Measurements from ENCODE around the gene TEP1. TPM values are rescaled to one million over a fixed set of nuclear protein-coding genes. Genes with fewer than 3 reads are reported as not detected.

TEP1 gene
- polyA plus RNA-seq, 1 donor from 2014 or later: 5.2 TPM

- TF ChIP-seq MXI1 (conservative IDR thresholded peaks at IDR 0.05; ENCODE audit: poor library complexity, severe bottlenecking) (no peak), TAF1 (IDR thresholded peaks at IDR 0.05; ENCODE audit: low read depth) (no peak), SMC3 (conservative IDR thresholded peaks at IDR 0.05; ENCODE audit: poor library complexity) (no peak), EP300 (conservative IDR thresholded peaks at IDR 0.05; ENCODE audit: poor library complexity, severe bottlenecking) (no peak)
- Histone ChIP-seq H3K36me3 (ENCODE audit: insufficient read depth, low read length) (no peaks in the 10 kb centered on the region), H3K27ac (ENCODE audit: low read length) (no peak overlapping the region)
Measured at GRCh38 chr14:20388159-20388558, 25.1 kb downstream of the TEP1 start.

GRCh38 chr14:20387576-20387975 lies 25.7 kb downstream of the TEP1 start:
- no peaks in the 10 kb centered on the region for H3K36me3 ChIP-seq (ENCODE audit: insufficient read depth, low read length)
- TF ChIP-seq SMC3 (conservative IDR thresholded peaks at IDR 0.05; ENCODE audit: poor library complexity): no peak
- H4K20me1 ChIP-seq (ENCODE audit: insufficient read depth): no peaks in the 10 kb centered on the region
- no peak overlapping the region for H3K4me3 ChIP-seq (ENCODE audit: low read length)
- H3F3A ChIP-seq (ENCODE audit: insufficient read depth, low read length, poor library complexity, severe bottlenecking): no peaks in the 10 kb centered on the region
- H3K4me2 ChIP-seq (ENCODE audit: low read length): no peak overlapping the region
- no peaks in the 10 kb centered on the region for H3K79me2 ChIP-seq (replicated peaks; ENCODE audit: insufficient read depth, low read length)
- no peak overlapping the region for H3K27ac ChIP-seq (ENCODE audit: low read length)
- H3K27me3 ChIP-seq (ENCODE audit: insufficient read depth, low read depth, low read length): no peaks in the 10 kb centered on the region
- no peak overlapping the region for H3K9ac ChIP-seq (ENCODE audit: low read length)
- no peaks in the 10 kb centered on the region for H3K9me3 ChIP-seq (ENCODE audit: low read length)
- no peaks in the 10 kb centered on the region for H3K9me2 ChIP-seq (ENCODE audit: insufficient read depth, low read length)
- H2AFZ ChIP-seq (ENCODE audit: low read depth, low read length): no peak overlapping the region

More at GRCh38 chr14:20388159-20388558, 25.1 kb downstream of the TEP1 start:
- H3F3A ChIP-seq (ENCODE audit: insufficient read depth, low read length, poor library complexity, severe bottlenecking): no peaks in the 10 kb centered on the region
- H3K4me2 ChIP-seq (ENCODE audit: low read length): no peak overlapping the region
- H3K79me2 ChIP-seq (replicated peaks; ENCODE audit: insufficient read depth, low read length): no peaks in the 10 kb centered on the region
- H4K20me1 ChIP-seq (ENCODE audit: insufficient read depth): no peaks in the 10 kb centered on the region
- H3K4me3 ChIP-seq (ENCODE audit: low read length): no peak overlapping the region
- H3K27me3 ChIP-seq (ENCODE audit: insufficient read depth, low read depth, low read length): no peaks in the 10 kb centered on the region
- H3K9ac ChIP-seq (ENCODE audit: low read length): no peak overlapping the region
- H2AFZ ChIP-seq (ENCODE audit: low read depth, low read length): no peak overlapping the region
- no peaks in the 10 kb centered on the region for H3K9me2 ChIP-seq (ENCODE audit: insufficient read depth, low read length)
- H3K9me3 ChIP-seq (ENCODE audit: low read length): no peaks in the 10 kb centered on the region

DNA sequence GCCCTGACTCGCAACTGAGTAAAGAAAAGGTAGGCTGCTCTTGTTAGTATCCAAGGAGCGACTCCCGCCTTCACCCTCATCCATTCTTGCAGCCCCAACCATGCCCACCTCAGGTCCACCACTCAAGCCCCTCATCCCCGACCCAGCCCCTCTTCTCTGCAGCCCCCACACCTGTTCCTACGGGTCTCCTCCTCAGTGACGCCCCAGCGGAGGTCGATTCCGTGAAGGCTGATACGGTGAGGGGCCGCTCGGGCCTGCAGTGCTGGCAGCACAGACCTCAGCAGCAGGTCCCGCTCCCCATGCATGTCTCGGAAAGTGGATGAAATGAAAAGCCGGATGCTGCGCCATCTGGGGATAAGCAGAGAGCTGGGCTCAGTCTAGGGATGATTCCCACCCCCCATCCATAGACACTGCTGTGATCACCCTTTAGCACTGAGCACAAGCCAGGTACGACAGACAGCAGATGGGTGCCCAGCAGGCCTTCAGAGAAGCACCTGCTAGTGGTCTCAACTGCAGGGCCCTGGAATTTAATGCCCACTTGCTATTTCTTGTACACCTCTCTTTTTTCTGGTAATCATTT lies 26.9 kb downstream of the TEP1 start:
- no peak for TF ChIP-seq SMC3 (conservative IDR thresholded peaks at IDR 0.05; ENCODE audit: poor library complexity)
- no peak for TF ChIP-seq EP300 (conservative IDR thresholded peaks at IDR 0.05; ENCODE audit: poor library complexity, severe bottlenecking)
- no peak for TF ChIP-seq TAF1 (IDR thresholded peaks at IDR 0.05; ENCODE audit: low read depth)
- TF ChIP-seq RAD21 (conservative IDR thresholded peaks at IDR 0.05): no peak
- TF ChIP-seq REST (IDR thresholded peaks at IDR 0.05; ENCODE audit: borderline replicate concordance): no peak
- TF ChIP-seq POLR2AphosphoS5 (IDR thresholded peaks at IDR 0.05): no peak
- TF ChIP-seq, protein P1, sequence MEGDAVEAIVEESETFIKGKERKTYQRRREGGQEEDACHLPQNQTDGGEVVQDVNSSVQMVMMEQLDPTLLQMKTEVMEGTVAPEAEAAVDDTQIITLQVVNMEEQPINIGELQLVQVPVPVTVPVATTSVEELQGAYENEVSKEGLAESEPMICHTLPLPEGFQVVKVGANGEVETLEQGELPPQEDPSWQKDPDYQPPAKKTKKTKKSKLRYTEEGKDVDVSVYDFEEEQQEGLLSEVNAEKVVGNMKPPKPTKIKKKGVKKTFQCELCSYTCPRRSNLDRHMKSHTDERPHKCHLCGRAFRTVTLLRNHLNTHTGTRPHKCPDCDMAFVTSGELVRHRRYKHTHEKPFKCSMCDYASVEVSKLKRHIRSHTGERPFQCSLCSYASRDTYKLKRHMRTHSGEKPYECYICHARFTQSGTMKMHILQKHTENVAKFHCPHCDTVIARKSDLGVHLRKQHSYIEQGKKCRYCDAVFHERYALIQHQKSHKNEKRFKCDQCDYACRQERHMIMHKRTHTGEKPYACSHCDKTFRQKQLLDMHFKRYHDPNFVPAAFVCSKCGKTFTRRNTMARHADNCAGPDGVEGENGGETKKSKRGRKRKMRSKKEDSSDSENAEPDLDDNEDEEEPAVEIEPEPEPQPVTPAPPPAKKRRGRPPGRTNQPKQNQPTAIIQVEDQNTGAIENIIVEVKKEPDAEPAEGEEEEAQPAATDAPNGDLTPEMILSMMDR (IDR thresholded peaks at IDR 0.05; ENCODE audit: poor library complexity, severe bottlenecking): no peak
- no peak for TF ChIP-seq EZH2 (IDR thresholded peaks at IDR 0.05; ENCODE audit: borderline replicate concordance, insufficient read depth, low read length, poor library complexity, severe bottlenecking)
- no peak for TF ChIP-seq MXI1 (conservative IDR thresholded peaks at IDR 0.05; ENCODE audit: poor library complexity, severe bottlenecking)
- no peak overlapping the region for H3K4me3 ChIP-seq (ENCODE audit: low read length)
- H3F3A ChIP-seq (ENCODE audit: insufficient read depth, low read length, poor library complexity, severe bottlenecking): no peaks in the 10 kb centered on the region
- no peaks in the 10 kb centered on the region for H4K20me1 ChIP-seq (ENCODE audit: insufficient read depth)
- no peak overlapping the region for H3K4me2 ChIP-seq (ENCODE audit: low read length)
- no peaks in the 10 kb centered on the region for H3K9me2 ChIP-seq (ENCODE audit: insufficient read depth, low read length)
- H3K79me2 ChIP-seq (replicated peaks; ENCODE audit: insufficient read depth, low read length): no peaks in the 10 kb centered on the region
- no peak overlapping the region for H3K9ac ChIP-seq (ENCODE audit: low read length)
- no peak overlapping the region for H2AFZ ChIP-seq (ENCODE audit: low read depth, low read length)
- H3K27ac ChIP-seq (ENCODE audit: low read length): no peak overlapping the region
- no peaks in the 10 kb centered on the region for H3K36me3 ChIP-seq (ENCODE audit: insufficient read depth, low read length)
- no peaks in the 10 kb centered on the region for H3K27me3 ChIP-seq (ENCODE audit: insufficient read depth, low read depth, low read length)
- no peaks in the 10 kb centered on the region for H3K9me3 ChIP-seq (ENCODE audit: low read length)

Data from neural cell (in vitro differentiated cells).